Spleen (tissue), 7 donors: ENCODE results near the gene REG1A.

Source experiments
- POLR2A ChIP-seq, 3 donors: fragments of 450-650 bp; IDR thresholded peaks; one replicate each; pipeline ENCODE4 v1.5.1; 2017; ENCODE audit warnings: antibody characterized with exemption in 3 of 3, mild to moderate bottlenecking in 1 of 3
- TF ChIP-seq, protein P1 (sequence below), 11 experiments: fragments of 200-600 bp in 7 of 11; fragments of 450-650 bp in 4 of 11; sonication (generic) in 4 of 11; IDR thresholded peaks in 8 of 11; conservative IDR thresholded peaks in 3 of 11; 1 replicate in 7 of 11; 2 replicates in 4 of 11; pipeline versions ENCODE4 v1.4.0 to v1.8.0; 2016 to 2021; ENCODE audit warnings: antibody characterized with exemption in 11 of 11, inconsistent platforms in 4 of 11, mild to moderate bottlenecking in 1 of 11
- donor health status: DM: no; HTN: no; CAD: no; lungs with moderate emphysema.
- donor health status: DM: no; HTN: no; CAD: no.
- donor health status: DM: no; HTN: no; CAD: no.

DNA sequence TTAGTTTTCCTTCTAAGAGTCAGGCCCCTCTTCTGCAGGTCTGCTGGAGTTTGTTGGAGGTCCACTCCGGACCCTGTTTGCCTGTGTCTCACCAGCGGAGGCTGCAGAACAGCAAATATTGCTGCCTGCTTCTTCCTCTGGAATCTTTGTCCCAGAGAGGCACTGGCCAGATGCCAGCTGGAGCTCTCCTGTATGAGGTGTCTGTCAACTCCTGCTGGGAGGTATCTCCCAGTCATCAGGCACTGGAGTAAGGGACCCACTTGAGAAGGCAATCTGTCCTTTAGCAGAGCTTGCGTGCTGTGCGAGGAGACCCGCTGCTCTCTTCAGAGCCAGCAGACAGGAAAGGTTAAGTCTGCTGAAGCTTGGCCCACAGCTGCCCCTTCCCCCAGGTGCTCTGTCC is 37.3 kb upstream of the REG1A start:
- TF ChIP-seq, protein P1, sequence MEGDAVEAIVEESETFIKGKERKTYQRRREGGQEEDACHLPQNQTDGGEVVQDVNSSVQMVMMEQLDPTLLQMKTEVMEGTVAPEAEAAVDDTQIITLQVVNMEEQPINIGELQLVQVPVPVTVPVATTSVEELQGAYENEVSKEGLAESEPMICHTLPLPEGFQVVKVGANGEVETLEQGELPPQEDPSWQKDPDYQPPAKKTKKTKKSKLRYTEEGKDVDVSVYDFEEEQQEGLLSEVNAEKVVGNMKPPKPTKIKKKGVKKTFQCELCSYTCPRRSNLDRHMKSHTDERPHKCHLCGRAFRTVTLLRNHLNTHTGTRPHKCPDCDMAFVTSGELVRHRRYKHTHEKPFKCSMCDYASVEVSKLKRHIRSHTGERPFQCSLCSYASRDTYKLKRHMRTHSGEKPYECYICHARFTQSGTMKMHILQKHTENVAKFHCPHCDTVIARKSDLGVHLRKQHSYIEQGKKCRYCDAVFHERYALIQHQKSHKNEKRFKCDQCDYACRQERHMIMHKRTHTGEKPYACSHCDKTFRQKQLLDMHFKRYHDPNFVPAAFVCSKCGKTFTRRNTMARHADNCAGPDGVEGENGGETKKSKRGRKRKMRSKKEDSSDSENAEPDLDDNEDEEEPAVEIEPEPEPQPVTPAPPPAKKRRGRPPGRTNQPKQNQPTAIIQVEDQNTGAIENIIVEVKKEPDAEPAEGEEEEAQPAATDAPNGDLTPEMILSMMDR (IDR thresholded peaks at IDR 0.05 in 8 of 11, conservative IDR thresholded peaks at IDR 0.05 in 3 of 11): no peak
- TF ChIP-seq POLR2A (IDR thresholded peaks at IDR 0.05): no peak
